AG10803 (cell line): ENCODE results near the gene PIGU.
"Not testable (repeated sequence)": the region's sequence is repeated elsewhere in the genome, so short reads cannot be mapped to it uniquely, and the experiment has no call there.

Experiments
- DNase-seq: peaks from one replicate; pipeline ENCODE4 v3.0.0; 2010; ENCODE audit warnings: low read depth
- H3K4me3 ChIP-seq: 2 replicates; pipeline ENCODE4 v1.5.1; 2011; ENCODE audit warnings: mild to moderate bottlenecking, low read length, control low read depth
- CTCF ChIP-seq: conservative IDR thresholded peaks from 2 replicates; pipeline ENCODE4 v1.5.1; 2011; ENCODE audit warnings: mild to moderate bottlenecking, low read length, control low read depth, inconsistent platforms

The PIGU gene

GRCh38 chr20:34615477-34615876 lies 61.4 kb downstream of the PIGU start:
- TF ChIP-seq CTCF, result no peak
- H3K4me3 ChIP-seq, result no peak overlapping the region
- no peak for DNase-seq

- DNase-seq, H3K4me3 ChIP-seq: not testable (repeated sequence)
Measured at GRCh38 chr20:34611976-34612375, 64.9 kb downstream of the PIGU start.

- no peak for DNase-seq
- no peak for TF ChIP-seq CTCF
- H3K4me3 ChIP-seq, result no peak overlapping the region
Measured at GRCh38 chr20:34607066-34607465, 69.8 kb downstream of the PIGU start.

DNA sequence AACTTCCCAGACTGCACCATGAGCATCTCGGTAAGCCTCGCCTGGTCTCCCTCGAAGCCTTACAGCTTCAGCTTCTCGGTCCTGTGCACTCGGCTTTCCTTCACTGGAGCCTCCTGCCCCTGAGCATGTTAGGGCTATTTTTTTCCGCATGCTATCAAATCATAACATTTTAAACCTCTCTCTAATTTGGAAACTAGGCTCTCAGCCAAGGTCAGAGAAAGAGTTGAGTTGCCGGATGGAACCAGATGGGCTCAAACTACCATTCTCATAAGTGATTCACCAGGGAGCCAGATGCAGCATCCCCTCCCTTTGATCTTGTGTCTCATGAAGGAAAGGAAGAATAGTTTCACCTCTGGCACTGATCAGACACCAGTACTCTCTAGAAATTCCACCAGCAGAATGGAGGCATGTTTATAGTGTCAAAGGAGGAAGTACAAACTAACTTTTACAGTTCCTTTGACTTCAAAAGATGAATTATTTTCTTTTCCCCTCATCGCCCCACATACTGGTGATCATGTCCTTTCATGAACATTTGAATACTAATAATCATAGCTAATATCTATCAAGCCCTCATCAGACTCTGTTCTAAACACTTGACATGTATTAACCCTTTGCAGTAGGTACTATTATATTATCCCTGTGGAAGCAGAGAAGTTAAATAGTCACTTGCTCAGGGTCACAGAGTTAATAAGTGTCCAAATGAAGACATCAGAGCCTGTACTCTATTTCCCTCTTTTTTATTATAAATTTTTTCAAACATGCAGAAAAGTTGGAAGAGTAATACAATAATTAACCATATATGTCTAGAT lies 71.7 kb downstream of the PIGU start:
- DNase-seq, result peak; percentile 68
- H3K4me3 ChIP-seq, result no peak overlapping the region
- TF ChIP-seq CTCF, result no peak

GRCh38 chr20:34600892-34601653 lies 75.8 kb downstream of the PIGU start:
- H3K4me3 ChIP-seq, result no peak overlapping the region
- TF ChIP-seq CTCF, result no peak

DNA sequence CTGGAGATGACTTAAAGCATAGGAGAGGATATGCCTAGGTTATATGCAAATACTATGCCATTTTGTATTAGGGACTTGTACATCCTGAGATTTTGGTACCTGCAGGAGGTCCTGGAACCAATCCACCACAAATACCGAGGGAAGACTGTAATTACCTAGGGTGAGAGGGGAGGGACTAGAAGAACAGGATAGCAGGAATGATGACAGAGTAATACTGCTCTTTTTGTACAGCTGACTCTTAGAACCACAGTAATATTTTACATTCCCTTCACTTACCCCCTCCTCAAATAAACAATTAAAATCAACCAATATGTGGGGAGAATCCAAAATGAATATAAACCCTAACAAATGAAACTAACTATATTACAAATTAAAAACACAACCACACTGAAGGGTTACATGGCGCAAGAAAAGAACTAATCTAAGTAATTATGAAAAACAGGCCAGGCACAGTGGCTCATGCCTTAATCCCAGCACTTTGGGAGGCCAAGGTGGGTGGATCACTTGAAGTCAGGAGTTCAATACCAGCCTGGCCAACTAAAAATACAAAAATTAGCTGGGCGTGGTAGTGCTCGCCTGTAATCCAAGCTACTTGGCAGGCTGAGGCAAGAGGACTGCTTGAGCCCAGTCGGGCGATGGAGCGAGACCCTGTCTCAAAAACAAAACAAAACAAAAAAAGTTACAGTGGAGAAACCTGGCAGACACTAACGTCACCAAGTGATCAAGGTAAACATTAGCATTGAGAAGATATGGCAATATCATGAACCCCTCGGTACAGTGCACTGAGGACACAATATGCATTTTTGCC lies 81.3 kb downstream of the PIGU start:
- no peak overlapping the region for H3K4me3 ChIP-seq
- no peak for DNase-seq
- no peak for TF ChIP-seq CTCF

More at GRCh38 chr20:34600892-34601653, 75.8 kb downstream of the PIGU start:
- no peak for DNase-seq

DNA sequence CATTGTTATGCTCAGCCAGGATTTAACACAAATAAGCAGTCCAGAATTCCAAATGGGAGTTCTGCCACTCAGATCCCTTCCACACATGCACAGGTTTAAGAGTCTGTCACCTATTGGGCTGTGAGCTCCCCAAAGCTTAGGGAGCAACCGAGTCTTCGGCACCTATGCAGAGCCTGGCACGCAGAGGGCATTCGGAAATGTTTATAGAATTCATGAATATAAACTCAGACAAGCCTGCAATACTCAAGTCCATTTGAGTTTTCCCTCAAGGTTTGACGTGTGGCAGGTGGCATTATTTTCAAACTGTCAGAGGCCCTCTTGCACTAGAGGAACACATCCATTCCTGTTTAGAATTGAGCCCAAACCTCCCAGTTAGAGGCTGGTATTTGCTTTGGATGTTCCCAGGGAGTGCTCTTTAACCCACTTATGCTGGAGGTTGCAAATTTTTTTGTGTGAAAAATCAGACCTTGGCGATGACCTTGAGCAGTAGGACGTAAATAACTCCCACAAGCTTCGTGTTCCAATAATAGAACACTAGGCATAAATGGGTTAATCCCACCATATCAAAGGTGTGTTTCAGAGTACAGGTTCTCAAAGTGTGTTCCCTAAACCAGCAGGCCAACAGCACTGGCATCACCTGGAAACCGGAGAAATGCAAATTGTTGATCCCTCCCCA lies 90.3 kb downstream of the PIGU start:
- no peak overlapping the region for H3K4me3 ChIP-seq
- no peak for TF ChIP-seq CTCF
- no peak for DNase-seq
